Muscle layer of duodenum (tissue), 2 donors: ENCODE measurements around the gene C3orf52.

Experiments
- H3K27ac ChIP-seq: one replicate; pipeline ENCODE4 v1.7.0; 2013; ENCODE audit warnings: mild to moderate bottlenecking, low read length
- H3K27me3 ChIP-seq: one replicate; pipeline ENCODE4 v1.7.0; 2013; ENCODE audit warnings: low read depth, mild to moderate bottlenecking, control low read depth, low read length
- H3K36me3 ChIP-seq, 2 donors: one replicate each; pipeline ENCODE4 v1.7.0; 2013; ENCODE audit warnings: low read length in 2 of 2, control low read depth in 1 of 2, mild to moderate bottlenecking in 1 of 2; ENCODE audit not compliant: insufficient read depth in 2 of 2, control insufficient read depth in 1 of 2
- H3K4me1 ChIP-seq, 2 donors: one replicate each; pipeline ENCODE4 v1.7.0; 2013; ENCODE audit warnings: low read length in 2 of 2, mild to moderate bottlenecking in 2 of 2, control low read depth in 1 of 2, moderate library complexity in 1 of 2; ENCODE audit not compliant: insufficient read depth in 2 of 2, control insufficient read depth in 1 of 2
- H3K4me3 ChIP-seq, 2 donors: one replicate each; pipeline ENCODE4 v1.7.0; 2013; ENCODE audit warnings: low read length in 2 of 2, low read depth in 1 of 2, mild to moderate bottlenecking in 1 of 2
- H3K9me3 ChIP-seq, 2 donors: one replicate each; pipeline ENCODE4 v1.7.0; 2013; ENCODE audit warnings: low read length in 2 of 2, control low read depth in 1 of 2, mild to moderate bottlenecking in 1 of 2; ENCODE audit not compliant: control insufficient read depth in 1 of 2
- donor health status: healthy.

The C3orf52 gene

GRCh38 chr3:112109322-112109721 lies 23.1 kb downstream of the C3orf52 start:
- Histone ChIP-seq H3K4me3 (no peak overlapping the region), H3K4me1 (no peaks in the 10 kb centered on the region), H3K36me3 (no peaks in the 10 kb centered on the region), H3K27me3 (no peaks in the 10 kb centered on the region), H3K9me3 (no peaks in the 10 kb centered on the region), H3K27ac (no peak overlapping the region)

- Histone ChIP-seq H3K9me3 (no peaks in the 10 kb centered on the region), H3K27me3 (no peaks in the 10 kb centered on the region), H3K4me3 (no peak overlapping the region), H3K36me3 (no peaks in the 10 kb centered on the region), H3K27ac (no peak overlapping the region), H3K4me1 (no peaks in the 10 kb centered on the region)
Observed at GRCh38 chr3:112111785-112112402, 25.7 kb downstream of the C3orf52 start.

- H3K4me3 ChIP-seq, result no peak overlapping the region
- no peak overlapping the region for H3K27ac ChIP-seq
- no peaks in the 10 kb centered on the region for H3K4me1 ChIP-seq
- no peaks in the 10 kb centered on the region for H3K27me3 ChIP-seq
- no peaks in the 10 kb centered on the region for H3K9me3 ChIP-seq
- no peaks in the 10 kb centered on the region for H3K36me3 ChIP-seq
Observed at GRCh38 chr3:112114576-112115160, 28.5 kb downstream of the C3orf52 start.

- Histone ChIP-seq H3K27ac (no peak overlapping the region), H3K4me1 (no peaks in the 10 kb centered on the region), H3K36me3 (no peaks in the 10 kb centered on the region), H3K9me3 (no peaks in the 10 kb centered on the region), H3K4me3 (no peak overlapping the region), H3K27me3 (no peaks in the 10 kb centered on the region)
Observed at GRCh38 chr3:112115161-112115739, 29.1 kb downstream of the C3orf52 start.

- H3K4me3 ChIP-seq, result no peak overlapping the region
- H3K36me3 ChIP-seq, result no peaks in the 10 kb centered on the region
- no peaks in the 10 kb centered on the region for H3K4me1 ChIP-seq
- H3K9me3 ChIP-seq, result no peaks in the 10 kb centered on the region
- H3K27ac ChIP-seq, result no peak overlapping the region
- no peaks in the 10 kb centered on the region for H3K27me3 ChIP-seq
Observed at GRCh38 chr3:112115806-112116383, 29.7 kb downstream of the C3orf52 start.

- H3K4me3 ChIP-seq, result peak overlapping the region in 1 of 2 donors; percentile 30
- no peaks in the 10 kb centered on the region for H3K4me1 ChIP-seq
- no peak overlapping the region for H3K27ac ChIP-seq
- H3K36me3 ChIP-seq, result no peaks in the 10 kb centered on the region
- H3K9me3 ChIP-seq, result no peaks in the 10 kb centered on the region
- no peaks in the 10 kb centered on the region for H3K27me3 ChIP-seq
Observed at GRCh38 chr3:112116748-112117186, 30.6 kb downstream of the C3orf52 start.

GRCh38 chr3:112117415-112117814 lies 31.2 kb downstream of the C3orf52 start:
- H3K27ac ChIP-seq, result no peak overlapping the region
- H3K4me1 ChIP-seq, result no peaks in the 10 kb centered on the region
- no peaks in the 10 kb centered on the region for H3K27me3 ChIP-seq
- H3K36me3 ChIP-seq, result no peaks in the 10 kb centered on the region
- no peak overlapping the region for H3K4me3 ChIP-seq
- H3K9me3 ChIP-seq, result no peaks in the 10 kb centered on the region

GRCh38 chr3:112117841-112118571 lies 31.8 kb downstream of the C3orf52 start:
- no peaks in the 10 kb centered on the region for H3K36me3 ChIP-seq
- no peaks in the 10 kb centered on the region for H3K4me1 ChIP-seq
- H3K9me3 ChIP-seq, result no peaks in the 10 kb centered on the region
- H3K27ac ChIP-seq, result no peak overlapping the region
- H3K27me3 ChIP-seq, result no peaks in the 10 kb centered on the region
- H3K4me3 ChIP-seq, result no peak overlapping the region

GRCh38 chr3:112119962-112120836 lies 34.0 kb downstream of the C3orf52 start:
- Histone ChIP-seq H3K4me1 (no peaks in the 10 kb centered on the region), H3K4me3 (no peak overlapping the region), H3K36me3 (no peaks in the 10 kb centered on the region), H3K27ac (no peak overlapping the region), H3K27me3 (no peaks in the 10 kb centered on the region), H3K9me3 (no peaks in the 10 kb centered on the region)

- Histone ChIP-seq H3K4me3 (no peak overlapping the region), H3K27me3 (no peaks in the 10 kb centered on the region), H3K36me3 (no peaks in the 10 kb centered on the region), H3K27ac (no peak overlapping the region), H3K9me3 (no peaks in the 10 kb centered on the region), H3K4me1 (peaks cover 5 to 9% of the 10 kb centered on the region in 2 donors)
Observed at GRCh38 chr3:112121577-112122547, 35.7 kb downstream of the C3orf52 start.
